ENCODE data around the gene C3. TPM values are rescaled to one million over a fixed set of nuclear protein-coding genes. Genes with fewer than 3 reads are reported as not detected.
"Not testable (repeated sequence)": the region's sequence is repeated elsewhere in the genome, so short reads cannot be mapped to it uniquely, and the experiment has no call there.

Gene C3
- total RNA-seq, 1 experiment from 2014 or later: 658 TPM

DNA sequence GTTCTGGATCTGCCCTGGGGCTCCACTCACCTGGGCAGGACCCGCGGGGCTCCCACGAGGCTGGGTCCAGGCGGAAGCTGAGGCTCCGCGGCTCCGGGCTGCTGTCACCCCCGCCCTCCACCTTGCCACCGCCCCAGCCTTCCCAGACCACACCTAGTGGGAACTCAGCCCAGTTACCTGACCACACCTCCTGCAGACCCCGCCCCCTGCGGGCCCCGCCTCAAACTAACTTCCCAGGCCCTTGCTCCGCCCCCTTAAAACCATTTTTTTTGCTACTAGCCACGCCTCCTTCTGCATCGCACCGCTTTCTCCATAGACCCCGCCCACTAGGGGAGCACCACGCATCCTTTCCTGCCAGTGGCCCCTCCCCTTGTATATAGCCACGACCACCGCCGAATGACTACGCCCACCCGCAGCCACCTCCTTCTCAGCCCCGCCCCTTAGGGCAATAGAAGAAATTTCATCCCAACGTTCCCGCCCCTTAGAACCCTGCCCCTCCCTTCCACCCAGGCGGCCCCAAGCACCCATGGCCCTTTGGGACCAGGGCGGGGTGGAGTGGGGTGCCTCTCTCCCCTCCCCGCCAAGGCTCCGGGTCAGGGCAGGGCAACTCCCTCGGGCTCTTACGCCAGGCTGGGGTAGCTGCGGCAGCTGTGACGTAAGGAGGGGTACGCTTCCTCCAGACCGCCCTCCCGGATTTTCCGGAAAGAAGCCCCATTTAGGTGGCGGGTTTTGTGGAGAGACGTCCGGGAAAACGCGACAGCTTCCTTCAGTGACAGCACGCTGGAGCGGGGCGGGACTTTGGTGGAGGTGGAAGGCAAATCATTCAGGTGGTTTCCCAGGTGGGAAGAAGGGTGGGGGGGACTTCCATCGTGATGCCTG lies 47.1 kb upstream of the C3 start, which contains the start of gene SH2D3A:
SH2D3A (minus strand) TSS at position 79 of the 879 bp plus-strand sequence. CDS start 3,687 bp downstream, outside the sequence.
- peak within 1 kb of the TSS; percentile 94 for H3K27ac Mint-ChIP-seq (ENCODE audit: unreplicated experiment)
- peak; percentile 95 for DNase-seq
- peaks cover 12% of the 10 kb centered on the region for H3K4me1 Mint-ChIP-seq (ENCODE audit: low read depth, unreplicated experiment)
- peaks cover 3% of the 10 kb centered on the region for H3K9me3 Mint-ChIP-seq (ENCODE audit: low read depth, unreplicated experiment)
- BruUV-seq (replicated peaks): no TSS peak
- TF ChIP-seq, protein P1, sequence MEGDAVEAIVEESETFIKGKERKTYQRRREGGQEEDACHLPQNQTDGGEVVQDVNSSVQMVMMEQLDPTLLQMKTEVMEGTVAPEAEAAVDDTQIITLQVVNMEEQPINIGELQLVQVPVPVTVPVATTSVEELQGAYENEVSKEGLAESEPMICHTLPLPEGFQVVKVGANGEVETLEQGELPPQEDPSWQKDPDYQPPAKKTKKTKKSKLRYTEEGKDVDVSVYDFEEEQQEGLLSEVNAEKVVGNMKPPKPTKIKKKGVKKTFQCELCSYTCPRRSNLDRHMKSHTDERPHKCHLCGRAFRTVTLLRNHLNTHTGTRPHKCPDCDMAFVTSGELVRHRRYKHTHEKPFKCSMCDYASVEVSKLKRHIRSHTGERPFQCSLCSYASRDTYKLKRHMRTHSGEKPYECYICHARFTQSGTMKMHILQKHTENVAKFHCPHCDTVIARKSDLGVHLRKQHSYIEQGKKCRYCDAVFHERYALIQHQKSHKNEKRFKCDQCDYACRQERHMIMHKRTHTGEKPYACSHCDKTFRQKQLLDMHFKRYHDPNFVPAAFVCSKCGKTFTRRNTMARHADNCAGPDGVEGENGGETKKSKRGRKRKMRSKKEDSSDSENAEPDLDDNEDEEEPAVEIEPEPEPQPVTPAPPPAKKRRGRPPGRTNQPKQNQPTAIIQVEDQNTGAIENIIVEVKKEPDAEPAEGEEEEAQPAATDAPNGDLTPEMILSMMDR (IDR thresholded peaks at IDR 0.05; ENCODE audit: unreplicated experiment): no peak
- CTCF ChIA-PET: interaction anchor here (0.7 to 1.7 kb wide), 5 partner anchors 14 to 96 kb away, joined by 3 to 8 read pairs (median 5); no protein-coding TSS in a partner anchor
- peak within 1 kb of the TSS; percentile 78 for H3K4me3 Mint-ChIP-seq (ENCODE audit: low read depth, unreplicated experiment)
- peaks cover 43% of the 10 kb centered on the region for H3K36me3 Mint-ChIP-seq (ENCODE audit: insufficient read depth, unreplicated experiment)
- intact Hi-C loops (cut with micrococcal nuclease; ENCODE audit: unreplicated experiment): loop anchor here (1.0 to 2.0 kb wide), 2 partner anchors 33 to 96 kb away; no protein-coding TSS in a partner anchor
- H3K27me3 Mint-ChIP-seq (ENCODE audit: unreplicated experiment): no peaks in the 10 kb centered on the region

- DNase-seq: no peak
- TF ChIP-seq, protein P1 (IDR thresholded peaks at IDR 0.05; ENCODE audit: unreplicated experiment): no peak
- peaks cover 48% of the 10 kb centered on the region for H3K36me3 Mint-ChIP-seq (ENCODE audit: insufficient read depth, unreplicated experiment)
- CTCF ChIA-PET: interaction anchor here (0.8 to 1.7 kb wide), 3 partner anchors 14 to 97 kb away, joined by 5 to 8 read pairs (median 5); no protein-coding TSS in a partner anchor
- peaks cover 12% of the 10 kb centered on the region for H3K4me1 Mint-ChIP-seq (ENCODE audit: low read depth, unreplicated experiment)
- H3K27ac Mint-ChIP-seq (ENCODE audit: unreplicated experiment): peak overlapping the region; percentile 94
- peak overlapping the region; percentile 78 for H3K4me3 Mint-ChIP-seq (ENCODE audit: low read depth, unreplicated experiment)
- intact Hi-C loops (cut with micrococcal nuclease; ENCODE audit: unreplicated experiment): loop anchor here (1.0 to 2.0 kb wide), 2 partner anchors 34 to 96 kb away; no protein-coding TSS in a partner anchor
- BruUV-seq (replicated peaks): no TSS peak
- peaks cover 3% of the 10 kb centered on the region for H3K9me3 Mint-ChIP-seq (ENCODE audit: low read depth, unreplicated experiment)
- no peaks in the 10 kb centered on the region for H3K27me3 Mint-ChIP-seq (ENCODE audit: unreplicated experiment)
Observed at GRCh38 chr19:6767081-6767356, 46.6 kb upstream of the C3 start.

GRCh38 chr19:6766357-6767080 lies 46.1 kb upstream of the C3 start:
- peak overlapping the region; percentile 78 for H3K4me3 Mint-ChIP-seq (ENCODE audit: low read depth, unreplicated experiment)
- CTCF ChIA-PET: interaction anchor here (0.8 to 1.7 kb wide), 2 partner anchors 28 to 29 kb away, joined by 5 read pairs; partner anchors contain the start of gene GPR108
- peaks cover 12% of the 10 kb centered on the region for H3K4me1 Mint-ChIP-seq (ENCODE audit: low read depth, unreplicated experiment)
- DNase-seq: no peak
- TSS peak; percentile 93 for BruUV-seq (replicated peaks)
- H3K9me3 Mint-ChIP-seq (ENCODE audit: low read depth, unreplicated experiment): peaks cover under 1% of the 10 kb centered on the region
- intact Hi-C loops (cut with micrococcal nuclease; ENCODE audit: unreplicated experiment): loop anchor here (1.0 to 2.0 kb wide), 2 partner anchors 34 to 97 kb away; no protein-coding TSS in a partner anchor
- H3K27me3 Mint-ChIP-seq (ENCODE audit: unreplicated experiment): no peaks in the 10 kb centered on the region
- peaks cover 48% of the 10 kb centered on the region for H3K36me3 Mint-ChIP-seq (ENCODE audit: insufficient read depth, unreplicated experiment)
- H3K27ac Mint-ChIP-seq (ENCODE audit: unreplicated experiment): peak overlapping the region; percentile 94
- TF ChIP-seq, protein P1 (IDR thresholded peaks at IDR 0.05; ENCODE audit: unreplicated experiment): no peak

DNA sequence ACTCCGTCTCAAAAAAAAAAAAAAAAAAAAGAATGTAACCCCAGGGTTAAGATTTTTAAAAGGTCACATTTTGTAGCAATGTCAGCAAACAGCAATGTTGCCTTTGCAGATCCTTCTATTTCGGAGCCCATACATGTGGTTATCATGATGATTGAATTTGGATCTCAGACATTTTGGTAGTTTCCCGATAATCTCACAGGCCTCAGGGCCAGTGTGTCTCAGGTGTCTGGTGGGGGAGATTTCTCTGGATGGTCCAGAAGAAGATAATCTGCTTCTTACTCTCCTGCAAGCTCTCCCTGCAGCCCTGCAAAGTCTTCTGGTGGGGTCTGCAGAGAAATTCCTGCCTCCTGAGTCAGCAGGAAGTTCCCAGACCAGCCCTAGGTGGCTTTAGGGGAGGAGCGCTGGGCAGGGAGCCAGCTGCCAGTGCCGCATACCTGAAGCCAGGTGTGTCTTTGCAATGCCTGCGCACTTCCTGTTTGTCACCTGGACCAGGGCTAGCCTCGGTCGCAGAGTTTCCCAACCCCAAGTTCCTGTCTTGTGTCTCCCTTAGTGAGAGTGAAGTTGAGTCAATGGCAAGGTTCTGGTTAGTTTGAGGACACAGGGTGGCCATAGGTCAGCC lies 45.4 kb upstream of the C3 start:
- peak; percentile 94 for DNase-seq
- CTCF ChIA-PET: interaction anchor here (0.6 to 0.8 kb wide), 2 partner anchors 26 to 28 kb away, joined by 5 read pairs; partner anchors contain the start of gene GPR108
- BruUV-seq (replicated peaks): no TSS peak
- TF ChIP-seq, protein P1 (IDR thresholded peaks at IDR 0.05; ENCODE audit: unreplicated experiment): no peak
- H3K4me1 Mint-ChIP-seq (ENCODE audit: low read depth, unreplicated experiment): peaks cover 12% of the 10 kb centered on the region
- peak overlapping the region; percentile 78 for H3K4me3 Mint-ChIP-seq (ENCODE audit: low read depth, unreplicated experiment)
- H3K27me3 Mint-ChIP-seq (ENCODE audit: unreplicated experiment): no peaks in the 10 kb centered on the region
- intact Hi-C loops (cut with micrococcal nuclease; ENCODE audit: unreplicated experiment): loop anchor here (2.0 kb wide), 1 partner anchor 35 kb away; no protein-coding TSS in a partner anchor
- H3K36me3 Mint-ChIP-seq (ENCODE audit: insufficient read depth, unreplicated experiment): peaks cover 49% of the 10 kb centered on the region
- H3K27ac Mint-ChIP-seq (ENCODE audit: unreplicated experiment): peak overlapping the region; percentile 94
- H3K9me3 Mint-ChIP-seq (ENCODE audit: low read depth, unreplicated experiment): no peaks in the 10 kb centered on the region

DNA sequence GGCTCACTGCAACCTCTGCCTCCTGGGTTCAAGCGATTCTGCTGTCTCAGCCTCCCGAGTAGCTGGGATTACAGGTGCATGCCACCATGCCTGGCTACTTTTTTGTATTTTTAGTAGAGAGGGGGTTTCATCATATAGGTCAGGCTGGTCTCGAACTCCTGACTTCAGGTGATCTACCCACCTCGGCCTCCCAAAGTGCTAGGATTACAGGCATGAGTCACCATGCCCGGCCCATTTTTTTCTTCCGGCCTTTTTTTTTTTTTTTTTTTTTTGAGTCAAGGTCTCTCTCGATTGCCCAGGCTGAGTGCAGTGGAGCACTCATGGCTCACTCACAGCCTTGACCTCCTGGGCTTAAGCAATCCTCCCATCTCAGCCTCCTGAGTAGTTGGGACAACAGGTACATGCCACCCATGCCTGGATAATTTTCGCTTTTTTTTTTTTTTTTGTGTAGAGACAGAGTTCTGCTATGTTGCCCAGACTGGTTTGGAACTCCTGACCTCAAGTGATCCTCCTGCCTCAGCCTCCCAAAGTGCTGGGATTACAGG lies 41.9 kb upstream of the C3 start:
- H3K9me3 Mint-ChIP-seq (ENCODE audit: low read depth, unreplicated experiment); H3K4me3 Mint-ChIP-seq (ENCODE audit: low read depth, unreplicated experiment); H3K27ac Mint-ChIP-seq (ENCODE audit: unreplicated experiment); intact Hi-C loops (cut with micrococcal nuclease; ENCODE audit: unreplicated experiment); H3K27me3 Mint-ChIP-seq (ENCODE audit: unreplicated experiment); CTCF ChIA-PET; BruUV-seq (replicated peaks); DNase-seq: not testable (repeated sequence)
- Mint-ChIP-seq H3K36me3 (ENCODE audit: insufficient read depth, unreplicated experiment) (peaks cover 73% of the 10 kb centered on the region), H3K4me1 (ENCODE audit: low read depth, unreplicated experiment) (peaks cover 12% of the 10 kb centered on the region)
